ENCODE data around the gene SPIN2A. TPM values are rescaled to one million over a fixed set of nuclear protein-coding genes. Genes with fewer than 3 reads are reported as not detected.
"Not testable (repeated sequence)": the region's sequence is repeated elsewhere in the genome, so short reads cannot be mapped to it uniquely, and the experiment has no call there.

SPIN2A gene
- under 1 TPM; 0.43 to 0.54 TPM for total RNA-seq

DNA sequence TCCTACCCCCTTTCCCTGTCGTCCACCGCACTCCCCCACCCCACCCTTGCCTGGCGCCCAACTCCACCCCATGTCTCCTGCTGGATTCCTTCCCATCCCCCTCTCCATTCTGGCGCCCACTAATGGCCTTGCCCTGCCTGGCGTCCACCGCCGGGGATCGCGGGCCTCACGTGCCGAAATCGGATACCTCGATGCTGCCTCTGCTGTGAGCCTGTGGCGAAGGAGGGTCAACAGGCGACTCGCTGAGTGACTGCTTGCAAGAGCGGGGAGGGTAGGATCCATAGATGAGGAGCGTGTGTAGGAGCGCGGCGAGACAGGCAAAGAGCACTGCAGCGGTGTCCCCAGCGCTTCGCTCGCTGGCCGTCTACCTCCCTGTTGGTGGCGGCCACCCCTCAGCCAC, at the start of gene SPIN2A:
TSS of gene SPIN2A (minus strand) at position 325 of the 400 bp plus-strand sequence. CDS start 800 bp downstream, outside the sequence.
- H3K27me3 Mint-ChIP-seq; H3K36me3 Mint-ChIP-seq (ENCODE audit: low read depth); intact Hi-C loops (cut with DNase I, micrococcal nuclease); DNase-seq; POLR2A ChIA-PET; H3K27ac Mint-ChIP-seq; H3K4me1 Mint-ChIP-seq; H3K4me3 Mint-ChIP-seq; H3K9me3 Mint-ChIP-seq (ENCODE audit: low read depth); CTCF ChIA-PET; ATAC-seq: not testable (repeated sequence)

GRCh38 chrX:57178605-57179004, 41.4 kb upstream of the SPIN2A start:
- DNase-seq (no peak), ATAC-seq (no peak)
- ChIA-PET CTCF (no interaction called here), POLR2A (no interaction called here)
- H3K36me3 Mint-ChIP-seq (ENCODE audit: low read depth) = peaks cover 1% of the 10 kb centered on the region
- intact Hi-C loops (cut with DNase I, micrococcal nuclease) = no loop called here
- peaks cover 10% of the 10 kb centered on the region for H3K9me3 Mint-ChIP-seq (ENCODE audit: low read depth)
- no peak overlapping the region for H3K4me3 Mint-ChIP-seq
- H3K27ac Mint-ChIP-seq = no peak overlapping the region
- no peaks in the 10 kb centered on the region for H3K27me3 Mint-ChIP-seq
- H3K4me1 Mint-ChIP-seq = no peaks in the 10 kb centered on the region

GRCh38 chrX:57177070-57177469, 39.9 kb upstream of the SPIN2A start:
- Mint-ChIP-seq H3K27me3 (no peaks in the 10 kb centered on the region), H3K4me3 (no peak overlapping the region), H3K27ac (no peak overlapping the region), H3K36me3 (ENCODE audit: low read depth) (peaks cover 1% of the 10 kb centered on the region), H3K4me1 (no peaks in the 10 kb centered on the region), H3K9me3 (ENCODE audit: low read depth) (peaks cover 8% of the 10 kb centered on the region)
- ChIA-PET POLR2A (no interaction called here), CTCF (no interaction called here)
- no peak for DNase-seq
- intact Hi-C loops (cut with DNase I, micrococcal nuclease) = no loop called here
- no peak for ATAC-seq

GRCh38 chrX:57172544-57172943, 35.3 kb upstream of the SPIN2A start:
- H3K36me3 Mint-ChIP-seq (ENCODE audit: low read depth) = no peaks in the 10 kb centered on the region
- CTCF ChIA-PET = no interaction called here
- DNase-seq (no peak), ATAC-seq (no peak)
- no peaks in the 10 kb centered on the region for H3K4me1 Mint-ChIP-seq
- H3K27me3 Mint-ChIP-seq = no peaks in the 10 kb centered on the region
- H3K27ac Mint-ChIP-seq = no peak overlapping the region
- H3K4me3 Mint-ChIP-seq = no peak overlapping the region
- intact Hi-C loops (cut with DNase I, micrococcal nuclease) = no loop called here
- POLR2A ChIA-PET = no interaction called here
- no peaks in the 10 kb centered on the region for H3K9me3 Mint-ChIP-seq (ENCODE audit: low read depth)

GRCh38 chrX:57156397-57157049, 19.3 kb upstream of the SPIN2A start:
- intact Hi-C loops (cut with DNase I, micrococcal nuclease) = loop anchor here in 1 of 2 experiments (2.0 kb wide), 1 partner anchor 298 kb away; no protein-coding TSS in a partner anchor
- H3K9me3 Mint-ChIP-seq (ENCODE audit: low read depth) = peaks cover 9% of the 10 kb centered on the region
- no peak for ATAC-seq
- no peak overlapping the region for H3K27ac Mint-ChIP-seq
- peaks cover 3% of the 10 kb centered on the region for H3K4me1 Mint-ChIP-seq
- CTCF ChIA-PET = interaction anchor here (1.3 kb wide), 1 partner anchor 11 kb away, joined by 4 read pairs; no protein-coding TSS in a partner anchor
- H3K4me3 Mint-ChIP-seq = no peak overlapping the region
- H3K27me3 Mint-ChIP-seq = no peaks in the 10 kb centered on the region
- DNase-seq = peak; percentile 8
- H3K36me3 Mint-ChIP-seq (ENCODE audit: low read depth) = peaks cover 15% of the 10 kb centered on the region
- POLR2A ChIA-PET = no interaction called here

- ATAC-seq (no peak), DNase-seq (no peak)
- CTCF ChIA-PET = interaction anchor here (0.6 to 1.3 kb wide), 2 partner anchors 12 to 1282 kb away, joined by 3 to 4 read pairs; no protein-coding TSS in a partner anchor
- H3K4me3 Mint-ChIP-seq = no peak overlapping the region
- peaks cover 3% of the 10 kb centered on the region for H3K4me1 Mint-ChIP-seq
- peaks cover 7% of the 10 kb centered on the region for H3K9me3 Mint-ChIP-seq (ENCODE audit: low read depth)
- no peak overlapping the region for H3K27ac Mint-ChIP-seq
- intact Hi-C loops (cut with DNase I, micrococcal nuclease) = no loop called here
- no peaks in the 10 kb centered on the region for H3K27me3 Mint-ChIP-seq
- POLR2A ChIA-PET = no interaction called here
- H3K36me3 Mint-ChIP-seq (ENCODE audit: low read depth) = peaks cover 16% of the 10 kb centered on the region
These were observed 18.0 kb upstream of the SPIN2A start for GRCh38 chrX:57155171-57155570.

DNA sequence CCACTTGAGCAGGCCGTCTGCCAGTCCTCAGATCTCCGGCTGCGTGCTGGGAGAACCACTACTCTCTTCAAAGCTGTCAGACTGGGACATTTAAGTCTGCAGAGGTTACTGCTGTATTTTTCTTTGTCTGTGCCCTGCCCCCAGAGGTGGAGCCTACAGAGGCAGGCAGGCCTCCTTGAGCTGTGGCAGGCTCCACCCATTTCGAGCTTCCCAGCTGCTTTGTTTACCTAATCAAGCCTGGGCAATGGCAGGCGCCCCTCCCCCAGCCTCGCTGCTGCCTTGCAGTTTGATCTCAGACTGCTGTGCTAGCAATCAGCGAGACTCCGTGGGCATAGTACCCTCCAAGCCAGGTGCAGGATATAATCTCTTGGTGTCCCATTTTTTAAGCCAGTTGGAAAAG, 15.0 kb upstream of the SPIN2A start:
- H3K27me3 Mint-ChIP-seq; ATAC-seq; POLR2A ChIA-PET; H3K4me3 Mint-ChIP-seq; H3K9me3 Mint-ChIP-seq (ENCODE audit: low read depth); CTCF ChIA-PET; H3K4me1 Mint-ChIP-seq; DNase-seq; H3K27ac Mint-ChIP-seq; intact Hi-C loops (cut with DNase I, micrococcal nuclease): not testable (repeated sequence)
- peaks cover 29% of the 10 kb centered on the region for H3K36me3 Mint-ChIP-seq (ENCODE audit: low read depth)

- no peaks in the 10 kb centered on the region for H3K36me3 Mint-ChIP-seq (ENCODE audit: low read depth)
- no peaks in the 10 kb centered on the region for H3K9me3 Mint-ChIP-seq (ENCODE audit: low read depth)
- intact Hi-C loops (cut with DNase I, micrococcal nuclease) = no loop called here
- no peak overlapping the region for H3K27ac Mint-ChIP-seq
- POLR2A ChIA-PET = no interaction called here
- DNase-seq = no peak
- CTCF ChIA-PET = no interaction called here
- no peak for ATAC-seq
- peaks cover 10% of the 10 kb centered on the region for H3K4me1 Mint-ChIP-seq
- H3K27me3 Mint-ChIP-seq = no peaks in the 10 kb centered on the region
- no peak overlapping the region for H3K4me3 Mint-ChIP-seq
These were observed 1.5 kb upstream of the SPIN2A start for GRCh38 chrX:57138674-57139073.

- no peak overlapping the region for H3K4me3 Mint-ChIP-seq
- no peak for DNase-seq
- ChIA-PET CTCF (no interaction called here), POLR2A (no interaction called here)
- no peaks in the 10 kb centered on the region for H3K27me3 Mint-ChIP-seq
- no peak for ATAC-seq
- H3K4me1 Mint-ChIP-seq = peaks cover 8% of the 10 kb centered on the region
- H3K36me3 Mint-ChIP-seq (ENCODE audit: low read depth) = no peaks in the 10 kb centered on the region
- H3K9me3 Mint-ChIP-seq (ENCODE audit: low read depth) = no peaks in the 10 kb centered on the region
- intact Hi-C loops (cut with DNase I, micrococcal nuclease) = no loop called here
- no peak overlapping the region for H3K27ac Mint-ChIP-seq
These were observed 304 bp upstream of the SPIN2A start for GRCh38 chrX:57137501-57137900.

DNA sequence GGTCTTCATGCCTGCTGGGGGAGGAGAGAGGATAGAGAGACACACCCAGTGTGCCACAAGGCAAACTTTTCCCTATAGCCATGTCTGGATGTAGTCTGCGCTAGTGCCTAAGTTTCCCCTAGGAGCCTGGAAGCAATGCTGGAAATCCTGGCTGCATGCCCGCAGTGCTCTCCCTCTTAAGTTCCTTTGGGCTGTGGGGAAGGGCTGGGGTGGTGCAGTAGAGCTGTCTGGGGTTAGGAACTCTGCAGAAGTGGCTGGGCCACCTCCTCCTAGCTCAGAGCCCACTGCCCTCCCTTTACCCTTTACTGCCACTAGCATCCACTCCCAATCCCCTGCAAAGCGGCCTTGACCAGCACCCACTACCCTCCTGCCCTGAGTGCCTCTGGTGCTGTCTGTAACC, 608 bp downstream of the SPIN2A start:
- DNase-seq; H3K27ac Mint-ChIP-seq; ATAC-seq; CTCF ChIA-PET; H3K27me3 Mint-ChIP-seq; H3K36me3 Mint-ChIP-seq (ENCODE audit: low read depth); H3K4me1 Mint-ChIP-seq; intact Hi-C loops (cut with DNase I, micrococcal nuclease); H3K4me3 Mint-ChIP-seq; POLR2A ChIA-PET; H3K9me3 Mint-ChIP-seq (ENCODE audit: low read depth): not testable (repeated sequence)

DNA sequence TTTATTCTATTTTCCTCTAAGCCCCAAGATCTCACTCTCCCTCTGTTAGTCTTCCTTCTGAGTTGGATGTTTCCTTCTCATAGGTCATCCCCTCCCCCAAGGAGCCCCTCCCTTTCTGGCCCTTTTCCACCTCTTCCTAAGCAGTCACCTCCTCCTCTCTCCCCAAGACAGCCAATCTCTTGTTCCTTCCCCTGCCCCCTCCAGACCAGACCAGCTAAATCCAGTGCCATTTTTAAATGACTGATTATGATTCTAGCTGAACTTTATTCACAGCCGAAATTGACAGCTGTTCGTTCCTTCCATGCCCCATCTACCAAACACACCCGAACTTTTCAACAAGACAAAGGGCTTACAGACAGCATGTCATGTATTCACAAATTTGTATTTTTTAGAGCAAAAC, 1.9 kb downstream of the SPIN2A start:
- CTCF ChIA-PET = no interaction called here
- H3K9me3 Mint-ChIP-seq (ENCODE audit: low read depth) = no peaks in the 10 kb centered on the region
- H3K4me1 Mint-ChIP-seq = no peaks in the 10 kb centered on the region
- no peak overlapping the region for H3K4me3 Mint-ChIP-seq
- ATAC-seq (no peak), DNase-seq (no peak)
- intact Hi-C loops (cut with DNase I, micrococcal nuclease) = no loop called here
- H3K36me3 Mint-ChIP-seq (ENCODE audit: low read depth) = no peaks in the 10 kb centered on the region
- POLR2A ChIA-PET = no interaction called here
- no peaks in the 10 kb centered on the region for H3K27me3 Mint-ChIP-seq
- no peak overlapping the region for H3K27ac Mint-ChIP-seq

- POLR2A ChIA-PET = no interaction called here
- no peaks in the 10 kb centered on the region for H3K9me3 Mint-ChIP-seq (ENCODE audit: low read depth)
- intact Hi-C loops (cut with DNase I, micrococcal nuclease) = no loop called here
- no peak overlapping the region for H3K27ac Mint-ChIP-seq
- CTCF ChIA-PET = no interaction called here
- no peaks in the 10 kb centered on the region for H3K27me3 Mint-ChIP-seq
- H3K4me1 Mint-ChIP-seq = no peaks in the 10 kb centered on the region
- no peak overlapping the region for H3K4me3 Mint-ChIP-seq
- no peak for ATAC-seq
- H3K36me3 Mint-ChIP-seq (ENCODE audit: low read depth) = no peaks in the 10 kb centered on the region
- no peak for DNase-seq
These were observed 2.5 kb downstream of the SPIN2A start for GRCh38 chrX:57134702-57135101.

GRCh38 chrX:57133706-57134105, 3.5 kb downstream of the SPIN2A start:
- no peaks in the 10 kb centered on the region for H3K9me3 Mint-ChIP-seq (ENCODE audit: low read depth)
- intact Hi-C loops (cut with DNase I, micrococcal nuclease) = no loop called here
- H3K4me3 Mint-ChIP-seq = no peak overlapping the region
- ATAC-seq (no peak), DNase-seq (no peak)
- no peaks in the 10 kb centered on the region for H3K36me3 Mint-ChIP-seq (ENCODE audit: low read depth)
- no peaks in the 10 kb centered on the region for H3K27me3 Mint-ChIP-seq
- ChIA-PET POLR2A (no interaction called here), CTCF (no interaction called here)
- H3K4me1 Mint-ChIP-seq = no peaks in the 10 kb centered on the region
- no peak overlapping the region for H3K27ac Mint-ChIP-seq
